Myocyte (in vitro differentiated cells): ENCODE measurements around the gene PEAK3. TPM values are rescaled to one million over a fixed set of nuclear protein-coding genes. Genes with fewer than 3 reads are reported as not detected.

Source experiments
- DNase-seq: peaks from one replicate; pipeline ENCODE4 v3.0.0-alpha.2; 2012; ENCODE audit warnings: low read depth
- total RNA-seq: library from RNA; depleted of rRNA; stranded (reverse); fragments of >200 nt; gene quantifications from 2 replicates; pipeline ENCODE4 v1.2.3, GENCODE V29; 2014

PEAK3 gene
- total RNA-seq, 1 donor from 2014 or later = 0.16 TPM

DNA sequence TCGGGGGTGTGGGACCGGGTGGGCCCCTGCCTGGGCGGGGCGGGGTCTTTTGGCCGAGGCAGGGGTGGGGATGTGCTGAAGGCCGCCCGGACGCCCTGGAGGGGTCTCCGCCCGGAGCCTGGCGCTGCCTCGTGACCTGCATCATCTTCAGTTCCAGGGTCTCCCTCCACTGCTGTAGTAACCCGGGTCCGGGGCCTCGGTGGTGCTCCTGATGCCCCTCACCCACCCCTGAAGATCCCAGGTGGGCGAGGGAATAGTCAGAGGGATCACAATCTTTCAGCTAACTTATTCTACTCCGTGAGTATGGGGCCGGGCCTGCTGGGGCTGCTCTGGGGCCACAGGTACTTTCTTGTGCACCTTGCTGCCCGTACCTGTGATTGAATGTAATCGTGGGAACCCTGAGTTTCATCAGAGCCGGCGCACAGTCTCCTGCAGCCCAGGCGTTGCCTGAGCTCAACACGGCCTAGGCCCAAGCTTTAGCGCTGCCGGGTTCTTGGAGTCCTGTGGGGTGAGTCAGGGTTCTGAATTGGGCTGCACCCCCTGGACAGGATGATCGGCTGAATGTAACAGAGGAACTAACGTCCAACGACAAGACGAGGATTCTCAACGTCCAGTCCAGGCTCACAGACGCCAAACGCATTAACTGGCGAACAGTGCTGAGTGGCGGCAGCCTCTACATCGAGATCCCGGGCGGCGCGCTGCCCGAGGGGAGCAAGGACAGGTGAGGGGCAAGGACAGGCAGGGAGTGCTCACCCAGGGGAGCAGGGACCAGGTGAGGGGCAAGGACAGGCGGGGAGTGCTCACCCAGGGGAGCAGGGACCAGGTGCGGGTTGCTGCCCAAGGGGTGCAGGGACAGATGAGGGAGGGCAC is 10.5 kb downstream of the PEAK3 start:
- DNase-seq = peak; percentile 81

DNA sequence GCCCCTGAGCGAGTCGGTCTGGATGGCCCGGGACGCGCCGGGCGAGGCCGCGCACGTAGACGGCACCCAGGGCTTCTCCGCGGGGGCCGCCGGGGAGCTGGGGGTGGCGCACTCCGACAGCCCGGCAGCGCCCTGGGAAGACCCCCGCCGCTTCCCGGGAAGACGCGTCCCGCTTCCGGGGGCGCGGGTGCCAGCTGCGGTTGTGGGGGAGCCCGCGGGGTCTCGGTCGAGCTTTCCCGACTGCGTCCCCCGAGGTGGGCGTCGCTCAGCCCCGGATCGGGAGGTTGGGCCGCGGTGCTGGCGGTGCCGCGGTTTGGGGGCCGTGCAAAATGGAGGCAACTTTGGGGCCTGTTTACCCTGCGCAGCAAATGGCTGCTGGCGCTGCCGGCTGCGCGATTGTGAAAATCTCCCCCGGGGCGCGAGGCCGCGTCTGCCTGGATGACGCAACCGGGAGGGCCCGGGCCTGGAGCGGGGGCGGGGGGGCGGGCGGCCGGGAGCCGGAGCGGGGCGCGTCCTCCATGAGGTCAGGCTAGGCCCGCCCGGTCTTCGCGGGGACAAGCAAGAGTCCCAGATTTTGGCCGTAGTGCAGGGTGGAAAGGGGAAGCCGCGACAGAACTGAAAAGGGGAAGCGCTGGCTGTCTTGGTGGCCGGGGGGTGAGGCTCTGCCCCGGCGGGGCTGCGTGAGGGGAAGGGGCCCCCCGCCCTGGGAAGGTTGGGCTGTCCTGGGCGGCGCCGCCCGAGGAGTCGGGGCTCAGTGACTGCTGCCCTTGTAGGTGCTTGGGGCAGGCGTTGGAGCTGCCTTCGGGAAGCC is 11.3 kb downstream of the PEAK3 start:
- DNase-seq = peak; percentile 74

GRCh38 chr19:2270157-2270422 is 11.9 kb downstream of the PEAK3 start:
- DNase-seq = no peak

DNA sequence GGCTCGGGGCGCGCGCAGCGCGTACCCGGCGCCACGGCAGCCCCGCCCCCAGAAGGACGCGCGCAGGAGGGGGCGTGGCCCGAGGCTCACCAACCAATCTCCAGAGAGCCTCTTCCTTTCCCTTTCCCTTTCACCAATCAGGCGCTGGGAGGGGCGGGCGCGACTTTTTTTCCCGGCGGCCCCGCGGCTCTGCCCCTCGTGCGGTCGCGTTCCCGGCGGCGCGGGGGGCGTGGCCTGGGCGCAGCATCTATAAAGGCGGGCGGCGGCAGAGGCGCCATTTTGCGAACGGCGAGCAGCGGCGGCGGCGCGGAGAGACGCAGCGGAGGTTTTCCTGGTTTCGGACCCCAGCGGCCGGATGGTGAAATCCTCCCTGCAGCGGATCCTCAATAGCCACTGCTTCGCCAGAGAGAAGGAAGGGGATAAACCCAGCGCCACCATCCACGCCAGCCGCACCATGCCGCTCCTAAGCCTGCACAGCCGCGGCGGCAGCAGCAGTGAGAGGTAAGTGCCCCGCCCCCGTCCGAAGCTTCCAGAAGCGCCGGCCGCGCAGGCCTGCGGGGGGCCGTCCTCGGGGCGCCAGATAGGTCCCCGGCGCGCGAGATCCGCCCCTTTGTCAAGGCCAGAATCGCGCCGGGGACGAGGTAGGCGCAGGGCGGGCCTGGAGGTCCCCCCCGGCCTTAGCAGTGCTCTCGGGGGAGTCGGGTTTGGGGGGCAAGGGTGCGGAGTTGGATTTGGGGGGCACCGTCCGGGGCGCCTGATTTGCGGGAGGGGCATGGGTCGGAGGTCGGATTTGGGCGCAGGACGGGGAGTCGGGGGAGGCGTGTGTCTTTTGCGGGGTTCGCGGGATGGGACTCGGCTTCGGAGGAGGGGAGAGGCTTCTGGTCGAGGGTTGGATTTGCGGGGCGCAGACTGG is 12.5 kb downstream of the PEAK3 start:
- DNase-seq = peak; percentile 96

DNA sequence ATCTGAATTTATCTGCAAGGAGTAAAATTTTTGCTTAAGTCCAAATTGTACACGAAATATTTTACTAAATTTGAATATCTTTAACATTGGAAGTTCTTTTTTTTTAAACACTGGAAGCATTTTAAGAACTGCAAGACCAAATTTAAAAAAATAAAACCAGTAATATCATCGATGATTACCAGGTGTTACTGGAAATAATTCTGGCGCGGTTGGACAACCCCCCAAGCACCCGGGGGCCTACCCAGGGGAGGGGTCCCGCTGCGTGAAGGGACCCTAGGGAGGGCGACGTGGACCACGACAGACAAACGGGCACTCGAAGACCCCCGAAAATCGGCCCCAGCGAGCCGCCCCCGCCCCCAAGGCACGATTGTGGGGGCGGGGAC is 13.1 kb downstream of the PEAK3 start:
- no peak for DNase-seq

GRCh38 chr19:2268480-2268830 is 13.5 kb downstream of the PEAK3 start:
- DNase-seq = no peak

DNA sequence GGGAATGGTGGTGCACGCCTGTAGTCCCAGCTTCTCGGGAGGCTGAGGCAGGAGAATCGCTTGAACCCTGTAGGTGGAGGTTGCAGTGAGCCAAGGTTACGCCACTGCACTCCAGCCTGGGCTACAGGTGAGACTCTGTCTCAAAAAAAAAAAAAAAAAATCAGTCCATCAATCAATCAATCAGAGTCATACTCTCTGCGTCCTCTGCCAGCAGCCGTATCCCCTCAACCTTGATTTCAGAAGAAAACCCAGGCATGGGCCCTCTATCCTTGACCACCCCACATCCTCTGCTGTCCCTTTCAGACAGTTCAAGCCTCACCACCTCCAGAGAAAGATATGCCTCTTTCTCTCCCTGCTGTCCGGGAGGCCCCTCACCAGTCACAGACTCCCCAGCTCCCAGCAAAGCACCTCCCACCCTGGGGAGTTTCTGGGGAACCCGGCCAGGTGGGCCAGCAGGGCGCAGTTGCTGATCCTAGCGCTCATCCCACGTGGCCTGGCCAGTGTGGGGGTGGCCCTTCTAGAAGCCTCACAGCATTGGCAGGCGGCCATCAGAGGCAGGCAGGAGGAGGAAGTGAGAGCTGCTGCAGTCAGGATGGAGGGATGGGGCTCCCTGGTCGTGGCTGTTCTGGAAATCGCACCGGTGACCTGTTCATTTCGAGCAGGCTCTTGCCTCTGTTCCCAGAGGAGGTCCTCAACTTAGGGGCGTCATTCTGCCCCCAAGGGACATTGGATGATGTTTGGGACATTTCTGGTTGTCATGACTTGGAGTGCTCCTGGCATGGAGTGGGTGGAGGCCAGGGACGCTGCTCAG is 15.6 kb downstream of the PEAK3 start:
- DNase-seq = peak; percentile 66

- no peak for DNase-seq
These were observed 20.4 kb downstream of the PEAK3 start for GRCh38 chr19:2261438-2262172.

DNA sequence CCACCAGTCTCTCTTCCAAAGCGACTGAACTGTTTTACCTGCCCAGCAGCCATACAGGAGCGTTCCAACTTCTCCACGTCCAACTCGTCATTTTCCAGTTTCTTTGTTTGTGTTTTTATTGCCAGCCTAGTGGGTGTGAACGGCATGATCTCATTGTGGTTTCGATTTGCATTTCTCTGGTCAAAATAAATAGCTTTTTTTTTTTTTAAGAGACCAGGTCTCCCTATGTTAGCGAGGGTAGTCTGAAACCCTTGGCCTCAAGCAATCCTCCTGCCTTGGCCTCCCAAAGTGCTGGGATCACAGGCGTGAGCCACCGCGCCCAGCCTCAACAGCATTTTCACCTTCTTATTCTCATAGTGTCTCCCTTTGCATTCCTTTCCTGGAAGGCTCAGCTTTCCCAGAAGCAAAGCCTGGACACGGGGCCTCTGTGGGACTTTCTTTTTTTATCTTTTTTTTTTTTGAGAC is 21.6 kb downstream of the PEAK3 start:
- no peak for DNase-seq

DNA sequence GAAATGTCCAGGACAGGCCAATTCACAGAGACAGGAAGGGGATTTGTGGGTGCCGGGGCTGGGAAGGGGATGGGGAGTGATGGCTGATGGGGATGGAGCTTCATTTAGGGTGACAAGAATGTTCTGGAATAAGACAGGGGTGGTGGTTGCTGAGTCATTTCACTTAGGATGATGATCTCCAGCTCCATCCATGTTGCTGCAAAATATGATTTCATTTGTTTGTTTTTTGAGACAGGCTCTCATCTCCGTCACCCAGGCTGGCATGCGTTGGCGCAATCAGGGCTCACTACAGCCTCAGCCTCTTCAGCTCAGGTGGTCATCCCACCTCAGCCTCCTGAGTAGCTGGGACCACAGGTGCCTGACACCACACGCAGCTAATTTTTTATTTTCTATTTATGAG is 22.6 kb downstream of the PEAK3 start:
- DNase-seq = no peak

DNA sequence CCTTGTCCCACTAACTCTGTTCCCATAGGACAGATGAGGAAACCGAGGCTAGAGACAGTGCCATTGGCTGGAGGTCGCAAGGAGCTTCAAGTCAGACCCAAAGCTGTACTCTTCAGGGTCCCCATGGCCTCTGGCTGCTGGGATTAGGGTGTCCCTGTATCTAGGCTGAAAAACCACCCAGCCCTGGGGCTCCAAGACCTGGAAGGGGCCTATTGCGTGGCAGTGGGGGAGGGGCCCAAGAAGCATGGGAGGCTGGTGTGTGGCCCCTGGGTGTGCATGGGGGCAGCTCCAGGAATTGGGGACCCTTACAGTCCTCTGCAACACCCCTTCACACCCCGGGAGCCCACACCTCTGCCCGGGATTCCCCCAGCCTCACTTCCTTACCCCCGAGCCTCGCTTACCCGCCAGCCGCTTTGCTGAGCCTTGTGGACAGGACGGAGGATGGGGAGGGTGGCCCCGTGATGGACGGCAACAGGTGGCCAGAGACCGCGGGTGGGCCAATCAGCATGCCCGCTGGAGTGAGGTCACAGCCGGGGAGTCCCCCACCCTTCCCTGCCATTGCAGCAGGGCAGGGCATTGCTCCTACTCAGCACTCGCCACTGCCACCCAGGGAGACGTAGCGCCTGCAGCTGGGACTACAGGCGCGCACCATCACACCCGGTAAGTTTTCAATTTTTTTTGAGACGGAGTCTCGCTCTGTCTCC is 25.8 kb downstream of the PEAK3 start, which contains the start of gene JSRP1:
Gene JSRP1 (minus strand): TSS at position 436 of the 704 bp plus-strand sequence. CDS start 1,103 bp downstream, outside the sequence.
- DNase-seq = peak; percentile 99

DNA sequence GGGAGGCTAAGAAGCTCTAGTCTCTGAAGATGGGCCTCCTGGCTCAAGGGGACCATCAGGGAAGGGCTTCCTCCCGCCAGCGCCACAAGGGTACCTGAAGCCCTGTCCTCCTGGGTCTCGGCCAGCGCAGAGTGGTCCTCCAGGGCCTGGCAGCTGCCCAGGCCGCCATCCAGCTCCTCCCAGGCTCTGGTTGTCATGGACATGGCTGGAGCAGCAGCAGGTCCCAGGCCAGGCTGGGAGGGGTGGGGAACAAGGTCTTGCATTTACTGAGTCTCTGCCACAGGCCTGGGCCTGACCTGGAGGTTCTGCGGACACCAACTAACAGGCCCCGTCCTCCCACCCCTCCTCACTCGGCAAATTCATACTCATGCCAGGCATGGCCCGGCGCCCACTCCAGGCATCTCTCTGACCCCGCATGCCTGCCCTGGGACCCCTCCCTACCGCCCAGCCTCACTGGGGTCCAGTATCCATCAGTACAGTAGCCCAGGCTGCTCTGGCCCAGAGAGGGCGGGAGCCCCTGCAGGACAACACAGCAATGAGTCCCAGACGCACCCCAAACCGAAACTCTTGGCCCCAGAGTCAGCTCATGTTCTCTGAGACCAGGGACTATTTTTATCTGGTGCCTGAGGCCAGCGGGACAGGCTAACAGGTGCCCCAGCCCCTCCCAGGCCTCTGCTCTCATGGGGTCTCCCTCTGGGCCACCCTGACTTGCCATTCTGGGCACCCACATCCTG is 26.7 kb downstream of the PEAK3 start:
- DNase-seq = peak; percentile 93

- no peak for DNase-seq
These were observed 27.7 kb downstream of the PEAK3 start for GRCh38 chr19:2254064-2254872.

- no peak for DNase-seq
These were observed 28.6 kb downstream of the PEAK3 start for GRCh38 chr19:2253106-2254063.

DNA sequence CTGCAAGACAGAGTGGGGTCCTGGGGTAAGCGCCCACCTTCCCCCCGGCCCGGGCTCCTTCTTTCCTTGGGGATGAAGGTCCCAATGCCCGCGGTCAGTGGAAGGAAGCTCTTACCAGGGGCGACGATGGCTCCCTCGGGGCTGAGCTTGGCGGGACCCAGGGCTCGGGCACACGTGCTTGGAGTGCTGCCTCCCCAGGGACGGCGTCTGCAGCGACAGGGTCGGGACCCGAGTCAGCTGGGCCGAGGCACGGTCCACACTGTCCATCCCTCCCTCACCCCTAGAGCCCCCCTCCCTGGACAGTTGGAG is 29.2 kb downstream of the PEAK3 start:
- no peak for DNase-seq

DNA sequence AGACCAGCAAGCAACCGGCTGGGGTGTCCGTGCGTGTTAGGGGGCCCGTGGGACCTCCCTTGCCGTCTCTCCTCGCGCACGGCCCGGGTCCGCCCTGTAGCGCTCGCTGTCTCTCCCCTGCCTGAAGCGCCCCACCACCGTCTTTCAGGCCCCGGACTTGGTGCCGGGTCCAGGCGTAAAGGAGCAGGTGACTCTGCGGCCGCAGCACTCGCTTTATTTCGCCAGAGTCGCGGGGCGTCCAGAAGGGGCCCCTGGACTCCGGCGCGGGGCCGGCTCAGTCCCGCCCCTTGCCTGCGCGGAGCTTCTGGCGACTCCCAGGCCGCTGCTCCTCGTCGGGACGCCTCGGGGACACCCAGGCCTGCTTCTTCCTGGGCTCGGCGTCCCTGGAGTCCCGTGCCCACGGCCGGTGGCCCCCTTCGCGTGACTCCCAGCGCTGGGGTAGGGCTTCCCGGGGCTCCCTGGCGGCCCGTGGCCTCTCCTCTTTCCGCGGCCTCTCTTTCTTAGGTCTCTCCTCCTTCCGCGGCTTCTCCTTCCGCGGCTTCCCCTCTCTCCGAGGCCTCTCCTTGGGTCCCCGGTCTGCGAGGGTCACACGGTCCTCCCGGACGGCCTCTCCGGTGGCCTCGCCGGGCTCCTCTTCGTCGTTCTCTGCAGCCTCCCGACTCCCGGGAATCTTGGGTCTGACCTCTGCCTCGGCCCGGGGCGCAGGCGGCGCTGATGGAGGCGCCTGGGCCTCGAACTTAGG is 29.7 kb downstream of the PEAK3 start:
- DNase-seq = no peak
